GM23338 (cell line): Measurements from ENCODE around the gene ARHGEF10L. TPM values are rescaled to one million over a fixed set of nuclear protein-coding genes. Genes with fewer than 3 reads are reported as not detected.
A peak's percentile ranks its signal among the peaks of the same experiment; 100 is the strongest.
"Not testable (repeated sequence)": the region's sequence is repeated elsewhere in the genome, so short reads cannot be mapped to it uniquely, and the experiment has no call there.

Experiments
- ATAC-seq: fragments of 200-7000 bp; cut with Tn5 transposase; 3 replicates; pipeline ENCODE4 v1.9.1; 2020
- DNase-seq: peaks from one replicate; pipeline ENCODE4 v3.0.0-alpha.2; 2015; ENCODE audit warnings: low spot score
- H2AFZ ChIP-seq: fragments of 200-600 bp; sonication (generic); 2 replicates; pipeline ENCODE4 v1.8.0; 2016; ENCODE audit warnings: antibody characterized with exemption, mild to moderate bottlenecking, moderate library complexity
- H3F3A ChIP-seq: fragments of 200-600 bp; sonication (generic); replicated peaks from 2 replicates; pipeline ENCODE4 v1.8.0; 2017; ENCODE audit warnings: antibody characterized with exemption, mixed run types, low read depth
- H3K27ac ChIP-seq: fragments of 200-600 bp; sonication (generic); 2 replicates; pipeline ENCODE4 v1.6.1; 2016; ENCODE audit warnings: low read depth
- H3K27me3 ChIP-seq: fragments of 200-600 bp; sonication (generic); 2 replicates; pipeline ENCODE4 v1.8.0; 2016; ENCODE audit warnings: mild to moderate bottlenecking, mixed run types, moderate library complexity; ENCODE audit not compliant: insufficient read depth
- H3K36me3 ChIP-seq: fragments of 200-600 bp; sonication (generic); 2 replicates; pipeline ENCODE4 v1.8.0; 2016; ENCODE audit warnings: mild to moderate bottlenecking; ENCODE audit not compliant: insufficient read depth
- H3K4me1 ChIP-seq: fragments of 200-600 bp; sonication (generic); 2 replicates; pipeline ENCODE4 v1.8.0; 2016; ENCODE audit warnings: mild to moderate bottlenecking, moderate library complexity; ENCODE audit not compliant: insufficient read depth
- H3K4me2 ChIP-seq: fragments of 200-600 bp; sonication (generic); 2 replicates; pipeline ENCODE4 v1.7.1; 2017; ENCODE audit warnings: mixed run types
- H3K4me3 ChIP-seq: fragments of 200-600 bp; sonication (generic); 2 replicates; pipeline ENCODE4 v1.6.1; 2016; ENCODE audit warnings: mixed run types
- H3K79me2 ChIP-seq: fragments of 200-600 bp; sonication (generic); replicated peaks from 2 replicates; pipeline ENCODE4 v1.8.0; 2017; ENCODE audit warnings: mild to moderate bottlenecking; ENCODE audit not compliant: insufficient read depth
- H3K9me2 ChIP-seq: fragments of 200-600 bp; sonication (generic); 2 replicates; pipeline ENCODE4 v1.8.0; 2017; ENCODE audit not compliant: insufficient read depth
- H4K20me1 ChIP-seq: fragments of 200-600 bp; sonication (generic); replicated peaks from 2 replicates; pipeline ENCODE4 v1.8.0; 2017; ENCODE audit warnings: mild to moderate bottlenecking; ENCODE audit not compliant: insufficient read depth
- H3K27ac Mint-ChIP-seq: 2 replicates; pipeline ENCODE4 v1.8.0; 2020; ENCODE audit warnings: inconsistent platforms, mild to moderate bottlenecking, moderate library complexity, mixed read lengths
- H3K27me3 Mint-ChIP-seq: 3 replicates; pipeline ENCODE4 v1.8.0; 2022; ENCODE audit warnings: low read depth, mild to moderate bottlenecking, moderate library complexity, mixed read lengths, inconsistent platforms; ENCODE audit not compliant: insufficient read depth, poor library complexity
- H3K36me3 Mint-ChIP-seq: 3 replicates; pipeline ENCODE4 v1.8.0; 2021; ENCODE audit warnings: low read depth, mild to moderate bottlenecking, inconsistent platforms, moderate library complexity, mixed read lengths
- H3K4me1 Mint-ChIP-seq: 3 replicates; pipeline ENCODE4 v1.8.0; 2020; ENCODE audit warnings: mild to moderate bottlenecking, inconsistent platforms, mixed read lengths
- H3K4me3 Mint-ChIP-seq: 3 replicates; pipeline ENCODE4 v1.8.0; 2021; ENCODE audit warnings: moderate library complexity, mild to moderate bottlenecking, inconsistent platforms, mixed read lengths
- H3K9me3 Mint-ChIP-seq: 3 replicates; pipeline ENCODE4 v1.8.0; 2020; ENCODE audit warnings: moderate library complexity, mild to moderate bottlenecking, inconsistent platforms, mixed read lengths
- CREB1 ChIP-seq: fragments of 250-450 bp; sonication (Bioruptor Pico); IDR thresholded peaks from 2 replicates; pipeline ENCODE4 v1.5.0; 2020; ENCODE audit warnings: low read depth, mild to moderate bottlenecking, moderate library complexity
- EZH2 ChIP-seq: fragments of 200-600 bp; sonication (generic); IDR thresholded peaks from one replicate; pipeline ENCODE4 v1.8.0; 2017; ENCODE audit warnings: antibody characterized with exemption, mild to moderate bottlenecking, low read depth; ENCODE audit not compliant: unreplicated experiment
- POLR2AphosphoS5 ChIP-seq: IDR thresholded peaks from 2 replicates; pipeline ENCODE4 v1.6.1; 2016; ENCODE audit warnings: antibody characterized with exemption, low read depth
- STAT1 ChIP-seq: IDR thresholded peaks from one replicate; pipeline ENCODE4 v1.6.1; 2016; ENCODE audit warnings: antibody characterized with exemption; ENCODE audit not compliant: unreplicated experiment
- ZNF331 ChIP-seq: fragments of 250-450 bp; sonication (Bioruptor Pico); IDR thresholded peaks from 2 replicates; pipeline ENCODE4 v1.5.0; 2020; ENCODE audit warnings: low read depth, mild to moderate bottlenecking, moderate library complexity
- long read RNA-seq: library from polyadenylated mRNA; unstranded; transcript quantifications from one replicate; pipeline ENCODE4 v2.0.0, GENCODE V29; 2020; ENCODE audit not compliant: unreplicated experiment
- polyA plus RNA-seq: library from polyadenylated mRNA; unstranded; fragments of >200 nt; fragmentation: Nextera tagmentation; extraction: Ambion mirVana; gene quantifications from 2 replicates; pipeline ENCODE4 v1.2.1, GENCODE V29; 2016
- total RNA-seq: library from RNA; depleted of rRNA; stranded (reverse); fragments of >200 nt; shearing (Covaris generic); gene quantifications from 2 replicates; pipeline ENCODE4 v1.2.3, GENCODE V29; 2014; rRNA removed

The ARHGEF10L gene
- total RNA-seq, result 37.9 and 46.8 TPM in 2 replicates
- 12.1 and 13.4 TPM in 2 replicates for polyA plus RNA-seq
- long read RNA-seq, result 0 reads

GRCh38 chr1:17539477-17540254, at the start of gene ARHGEF10L:
ARHGEF10L (plus strand) TSS chr1:17539698; CDS start chr1:17580596, 40,898 bp downstream.
- Histone ChIP-seq H4K20me1 (no peaks in the 10 kb centered on the region), H2AFZ (peak within 1 kb of the TSS; percentile 63; the same call in 1 of the 2 replicates), H3K27ac (peak within 1 kb of the TSS; percentile 96), H3F3A (peaks cover 17% of the 10 kb centered on the region), H3K4me2 (peak within 1 kb of the TSS; percentile 98), H3K4me3 (peak within 1 kb of the TSS; percentile 85), H3K79me2 (peaks cover 37% of the 10 kb centered on the region), H3K4me1 (peaks cover 29% of the 10 kb centered on the region), H3K9me2 (no peaks in the 10 kb centered on the region), H3K36me3 (no peaks in the 10 kb centered on the region), H3K27me3 (no peaks in the 10 kb centered on the region)
- peaks cover 8% of the 10 kb centered on the region for H3K27me3 Mint-ChIP-seq
- peaks cover 2% of the 10 kb centered on the region for H3K36me3 Mint-ChIP-seq
- DNase-seq, result no peak
- peak within 1 kb of the TSS; percentile 91 for H3K27ac Mint-ChIP-seq
- H3K9me3 Mint-ChIP-seq, result peaks cover 2% of the 10 kb centered on the region; the same call in 1 of the 3 replicates
- no peak for TF ChIP-seq CREB1 (CRISPR knock-in tag)
- no peak for TF ChIP-seq STAT1
- no peak for TF ChIP-seq POLR2AphosphoS5
- no peak for TF ChIP-seq ZNF331 (CRISPR knock-in tag)
- no peak for TF ChIP-seq EZH2
- H3K4me3 Mint-ChIP-seq, result peak within 1 kb of the TSS; percentile 89
- peaks cover 30% of the 10 kb centered on the region for H3K4me1 Mint-ChIP-seq
- ATAC-seq, result peak; percentile 9

GRCh38 chr1:17489768-17490417, 49.6 kb upstream of the ARHGEF10L start:
- not testable (repeated sequence) for H3K4me1 ChIP-seq, H3K9me2 ChIP-seq, H3K27ac Mint-ChIP-seq, H3K79me2 ChIP-seq, H3K36me3 ChIP-seq, H3K36me3 Mint-ChIP-seq, H3K27ac ChIP-seq, H3K4me3 ChIP-seq, DNase-seq, H3K4me2 ChIP-seq, H3K4me3 Mint-ChIP-seq, ATAC-seq, H2AFZ ChIP-seq, H3K9me3 Mint-ChIP-seq, H3K27me3 ChIP-seq, H4K20me1 ChIP-seq
- 0 out of 2 replicates have a peak, but pooled peaks cover 19% of the 10 kb centered on the region for H3F3A ChIP-seq
- peaks cover 20% of the 10 kb centered on the region for H3K27me3 Mint-ChIP-seq
- H3K4me1 Mint-ChIP-seq, result peaks cover 21% of the 10 kb centered on the region; the same call in 2 of the 3 replicates

GRCh38 chr1:17490667-17491066, 48.8 kb upstream of the ARHGEF10L start:
- H3K4me3 Mint-ChIP-seq, H3K27ac Mint-ChIP-seq: not testable (repeated sequence)

More at GRCh38 chr1:17490667-17491066, 48.8 kb upstream of the ARHGEF10L start:
- H2AFZ ChIP-seq, H3K27me3 ChIP-seq, H3K4me2 ChIP-seq, H4K20me1 ChIP-seq, H3K9me2 ChIP-seq, H3K4me1 ChIP-seq, ATAC-seq, H3K4me3 ChIP-seq, H3K36me3 ChIP-seq, H3K79me2 ChIP-seq, DNase-seq, H3K36me3 Mint-ChIP-seq, H3K27ac ChIP-seq, H3K9me3 Mint-ChIP-seq: not testable (repeated sequence)
- Mint-ChIP-seq H3K27me3 (peaks cover 19% of the 10 kb centered on the region), H3K4me1 (peaks cover 17% of the 10 kb centered on the region; the same call in 2 of the 3 replicates)
- H3F3A ChIP-seq, result 0 out of 2 replicates have a peak, but pooled peaks cover 19% of the 10 kb centered on the region
